ENCODE measurements around the gene CAPS2.

- TF ChIP-seq SUZ12 (IDR thresholded peaks at IDR 0.05; ENCODE audit: extremely low read depth, insufficient read depth, insufficient read length) (no peak), YY1 (IDR thresholded peaks at IDR 0.05; ENCODE audit: insufficient read depth, insufficient read length) (no peak), ZNF274 (IDR thresholded peaks at IDR 0.05; ENCODE audit: low read depth, low read length) (no peak)
These were observed 35.3 kb downstream of the CAPS2 start for GRCh38 chr12:75294797-75295196.
